ENCODE measurements around the gene FHIT. TPM values are rescaled to one million over a fixed set of nuclear protein-coding genes. Genes with fewer than 3 reads are reported as not detected.

The FHIT gene
- total and polyA plus RNA-seq, 4 donors = 2.1 to 14.7 (median 6.6) TPM

GRCh38 chr3:60698117-60698516, 553.1 kb downstream of the FHIT start:
- DNase-seq (ENCODE audit: low spot score) = no peak
- H3K36me3 ChIP-seq (ENCODE audit: control insufficient read depth in 4 of 4, insufficient read depth in 3 of 4, low read depth in 1 of 4, low read length in 3 of 4) = no peaks in the 10 kb centered on the region
- H3K9ac ChIP-seq (ENCODE audit: low read depth in 1 of 2, low read length in 2 of 2) = no peak overlapping the region
- TF ChIP-seq FOXA2 (IDR thresholded peaks at IDR 0.05) (no peak), REST (IDR thresholded peaks at IDR 0.05) (no peak), NR2F2 (IDR thresholded peaks at IDR 0.05) (no peak), FOXA1 (IDR thresholded peaks at IDR 0.05) (no peak), HNF4A (conservative IDR thresholded peaks at IDR 0.05) (no peak), SP1 (IDR thresholded peaks at IDR 0.05) (no peak), EGR1 (IDR thresholded peaks at IDR 0.05; ENCODE audit: low read depth in 2 of 2) (no peak), ZBTB33 (IDR thresholded peaks at IDR 0.05) (no peak), JUND (IDR thresholded peaks at IDR 0.05) (no peak), GABPA (IDR thresholded peaks at IDR 0.05 in 1 of 2, conservative IDR thresholded peaks at IDR 0.05 in 1 of 2) (no peak), TAF1 (conservative IDR thresholded peaks at IDR 0.05) (no peak), CTCF (IDR thresholded peaks at IDR 0.05; ENCODE audit: low read depth, low read length, missing input control) (no peak), ATF3 (IDR thresholded peaks at IDR 0.05) (no peak), RXRA (IDR thresholded peaks at IDR 0.05) (no peak), HNF4G (IDR thresholded peaks at IDR 0.05) (no peak), YY1 (IDR thresholded peaks at IDR 0.05) (no peak)
- H3K4me1 ChIP-seq (ENCODE audit: control insufficient read depth in 4 of 4, insufficient read depth in 4 of 4, low read length in 3 of 4) = peaks cover 0 to 9% (median 5%) of the 10 kb centered on the region in 4 donors
- no peak overlapping the region for H3K27ac ChIP-seq (ENCODE audit: low read depth in 1 of 2, low read length in 2 of 2)
- no peaks in the 10 kb centered on the region for H3K27me3 ChIP-seq (ENCODE audit: control insufficient read depth in 4 of 4, insufficient read depth in 4 of 4, low read length in 3 of 4)
- no peak overlapping the region for H3K4me3 ChIP-seq (ENCODE audit: low read depth in 1 of 3, low read length in 3 of 3)
- H3K9me3 ChIP-seq (ENCODE audit: control insufficient read depth in 4 of 4, low read length in 3 of 4) = no peaks in the 10 kb centered on the region
- 92% methylated on average over 3 of the region's 3 CpGs for WGBS

- Histone ChIP-seq H3K27ac (ENCODE audit: low read depth in 1 of 2, low read length in 2 of 2) (no peak overlapping the region), H3K4me1 (ENCODE audit: control insufficient read depth in 4 of 4, insufficient read depth in 4 of 4, low read length in 3 of 4) (peaks cover 0 to 9% (median 5%) of the 10 kb centered on the region in 4 donors), H3K9me3 (ENCODE audit: control insufficient read depth in 4 of 4, low read length in 3 of 4) (no peaks in the 10 kb centered on the region), H3K9ac (ENCODE audit: low read depth in 1 of 2, low read length in 2 of 2) (no peak overlapping the region), H3K27me3 (ENCODE audit: control insufficient read depth in 4 of 4, insufficient read depth in 4 of 4, low read length in 3 of 4) (no peaks in the 10 kb centered on the region), H3K4me3 (ENCODE audit: low read depth in 1 of 3, low read length in 3 of 3) (no peak overlapping the region), H3K36me3 (ENCODE audit: control insufficient read depth in 4 of 4, insufficient read depth in 3 of 4, low read depth in 1 of 4, low read length in 3 of 4) (no peaks in the 10 kb centered on the region)
- DNase-seq (ENCODE audit: low spot score) = no peak
- TF ChIP-seq MAX (IDR thresholded peaks at IDR 0.05) = no peak
- no peak for TF ChIP-seq HNF4G (IDR thresholded peaks at IDR 0.05)
- no peak for TF ChIP-seq RXRA (IDR thresholded peaks at IDR 0.05)
- TF ChIP-seq RAD21 (IDR thresholded peaks at IDR 0.05) = no peak
- no peak for TF ChIP-seq SP1 (IDR thresholded peaks at IDR 0.05)
- TF ChIP-seq ZBTB33 (IDR thresholded peaks at IDR 0.05) = no peak
- TF ChIP-seq TAF1 (conservative IDR thresholded peaks at IDR 0.05) = no peak
- no peak for TF ChIP-seq FOXA1 (IDR thresholded peaks at IDR 0.05)
- TF ChIP-seq ATF3 (IDR thresholded peaks at IDR 0.05) = no peak
- TF ChIP-seq FOXA2 (IDR thresholded peaks at IDR 0.05) = no peak
- TF ChIP-seq CTCF (IDR thresholded peaks at IDR 0.05; ENCODE audit: low read depth, low read length, missing input control) = no peak
- TF ChIP-seq YY1 (IDR thresholded peaks at IDR 0.05) = no peak
- no peak for TF ChIP-seq NR2F2 (IDR thresholded peaks at IDR 0.05)
- TF ChIP-seq HNF4A (conservative IDR thresholded peaks at IDR 0.05) = no peak
- no peak for TF ChIP-seq GABPA (IDR thresholded peaks at IDR 0.05 in 1 of 2, conservative IDR thresholded peaks at IDR 0.05 in 1 of 2)
- no peak for TF ChIP-seq EGR1 (IDR thresholded peaks at IDR 0.05; ENCODE audit: low read depth in 2 of 2)
Observed at GRCh38 chr3:60697132-60697531, 554.1 kb downstream of the FHIT start.

Data from liver (tissue), 9 donors.